NT2/D1 (cell line): ENCODE results near the gene CALML6.

Experiments used
- SUZ12 ChIP-seq: IDR thresholded peaks from 2 replicates; pipeline ENCODE4 v1.6.1; 2011; ENCODE audit not compliant: insufficient read length, insufficient read depth; ENCODE audit errors: extremely low read depth
- YY1 ChIP-seq: IDR thresholded peaks from 2 replicates; pipeline ENCODE4 v1.6.1; 2011; ENCODE audit not compliant: insufficient read length, insufficient read depth
- ZNF274 ChIP-seq: IDR thresholded peaks from 2 replicates; pipeline ENCODE4 v1.6.1; 2011; ENCODE audit warnings: mild to moderate bottlenecking, low read depth, low read length

DNA sequence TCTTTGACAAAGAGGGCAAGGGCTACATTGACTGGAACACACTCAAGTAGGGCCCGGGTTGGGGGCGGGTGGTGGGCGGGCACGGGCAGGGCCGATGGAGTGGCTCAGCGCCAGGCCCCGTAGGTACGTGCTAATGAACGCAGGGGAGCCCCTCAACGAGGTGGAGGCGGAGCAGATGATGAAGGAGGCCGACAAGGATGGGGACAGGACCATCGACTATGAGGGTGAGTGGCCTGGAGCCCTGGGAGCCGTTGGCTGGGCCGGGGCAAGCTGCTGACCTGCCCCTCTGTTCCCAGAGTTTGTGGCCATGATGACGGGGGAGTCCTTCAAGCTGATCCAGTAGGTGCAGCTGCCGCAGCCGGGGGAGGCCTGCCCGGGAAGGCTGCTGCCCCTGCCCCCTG, 1.8 kb downstream of the CALML6 start:
- TF ChIP-seq YY1 = no peak
- no peak for TF ChIP-seq ZNF274
- no peak for TF ChIP-seq SUZ12
